HUDEP-2 (cell line): ENCODE data around the gene PLPPR3.

Experiments
- DNase-seq, 76 experiments: peaks; one replicate each; lab custom pipeline; 2025; ENCODE audit not compliant: unreplicated experiment in 76 of 76; lab: John Stamatoyannopoulos, UW

Gene PLPPR3

GRCh38 chr19:821825-822503 lies at the start of gene PLPPR3:
Gene PLPPR3, minus strand, starts transcription at chr19:821955. Its CDS starts 396 bp downstream, at chr19:821559.
- DNase-seq, result no peak

GRCh38 chr19:870963-871401 lies 49.2 kb upstream of the PLPPR3 start:
- no peak for DNase-seq

- no peak for DNase-seq
These were observed 48.6 kb upstream of the PLPPR3 start for GRCh38 chr19:870314-870713.

GRCh38 chr19:869245-870177 lies 47.8 kb upstream of the PLPPR3 start:
- DNase-seq, result no peak

- DNase-seq, result no peak
These were observed 46.9 kb upstream of the PLPPR3 start for GRCh38 chr19:868458-869244.

- no peak for DNase-seq
These were observed 46.2 kb upstream of the PLPPR3 start for GRCh38 chr19:867855-868457.

GRCh38 chr19:867301-867793 lies 45.6 kb upstream of the PLPPR3 start:
- no peak for DNase-seq

- no peak for DNase-seq
These were observed 45.1 kb upstream of the PLPPR3 start for GRCh38 chr19:866769-867300.

GRCh38 chr19:863315-863620 lies 41.5 kb upstream of the PLPPR3 start:
- DNase-seq, result no peak

- peak in 57 of 76 experiments; percentile 20 to 86 (median 67) for DNase-seq
These were observed 41.0 kb upstream of the PLPPR3 start for GRCh38 chr19:862581-863314.

GRCh38 chr19:861756-862580 lies 40.2 kb upstream of the PLPPR3 start:
- DNase-seq, result peak in 65 of 76 experiments; percentile 22 to 94 (median 79)

- no peak for DNase-seq
These were observed 39.5 kb upstream of the PLPPR3 start for GRCh38 chr19:861141-861755.

GRCh38 chr19:858868-859843 lies 37.4 kb upstream of the PLPPR3 start, which contains the start of gene CFD:
Gene CFD, plus strand, starts transcription at chr19:859664. Its CDS starts 26 bp downstream, at chr19:859690.
- peak in 1 of 76 experiments; percentile 17 for DNase-seq

GRCh38 chr19:858284-858683 lies 36.5 kb upstream of the PLPPR3 start:
- DNase-seq, result no peak

GRCh38 chr19:855566-856120 lies 33.9 kb upstream of the PLPPR3 start:
- DNase-seq, result no peak

GRCh38 chr19:855142-855541 lies 33.4 kb upstream of the PLPPR3 start:
- DNase-seq, result no peak

- DNase-seq, result no peak
These were observed 32.8 kb upstream of the PLPPR3 start for GRCh38 chr19:854549-854948.
